GM18868 (cell line): ENCODE results near the gene RCHY1.

Experiments used
- ATAC-seq: cut with Tn5 transposase; IDR thresholded peaks from one replicate; pipeline ENCODE4 v1.9.1; 2021; ENCODE audit warnings: mild to moderate bottlenecking, moderate library complexity; ENCODE audit not compliant: unreplicated experiment

Gene RCHY1

GRCh38 chr4:75432683-75433082 lies 81.5 kb downstream of the RCHY1 start:
- ATAC-seq, result peak; percentile 55

- peak; percentile 75 for ATAC-seq
Measured at GRCh38 chr4:75429208-75429607, 85.0 kb downstream of the RCHY1 start.
